Keratinocyte (primary cell): ENCODE results near the gene MAPK14. TPM values are rescaled to one million over a fixed set of nuclear protein-coding genes. Genes with fewer than 3 reads are reported as not detected.

Source experiments
- DNase-seq: peaks from one replicate; pipeline ENCODE4 v3.0.0-alpha.2; 2011; ENCODE audit warnings: low read depth, missing footprints, low spot score
- FAIRE-seq: peaks from 2 replicates; lab custom pipeline; 2011; peaks lifted over from hg19 to GRCh38; lab: Jason Lieb, UNC
- H2AFZ ChIP-seq: 2 replicates; pipeline ENCODE4 v1.6.0; 2012; ENCODE audit warnings: low read length, control low read depth, inconsistent platforms; ENCODE audit not compliant: control insufficient read depth
- H3K27ac ChIP-seq: 2 replicates; pipeline ENCODE4 v1.5.1; 2011; ENCODE audit warnings: low read length; ENCODE audit not compliant: control insufficient read depth, insufficient read depth
- H3K27me3 ChIP-seq: 3 replicates; pipeline ENCODE4 v1.6.0; 2011; ENCODE audit warnings: low read length; ENCODE audit not compliant: control insufficient read depth, insufficient read depth; ENCODE audit errors: extremely low read depth
- H3K36me3 ChIP-seq, 2 experiments: 2 replicates in 1 of 2; 3 replicates in 1 of 2; pipeline ENCODE4 v1.5.1; 2011; ENCODE audit warnings: low read length in 2 of 2, mild to moderate bottlenecking in 1 of 2; ENCODE audit not compliant: control insufficient read depth in 2 of 2, insufficient read depth in 2 of 2; ENCODE audit errors: extremely low read depth in 1 of 2
- H3K4me1 ChIP-seq: 3 replicates; pipeline ENCODE4 v1.5.1; 2011; ENCODE audit warnings: low read length; ENCODE audit not compliant: control insufficient read depth, insufficient read depth; ENCODE audit errors: extremely low read depth
- H3K4me2 ChIP-seq: 3 replicates; pipeline ENCODE4 v1.6.0; 2011; ENCODE audit warnings: low read depth, low read length; ENCODE audit not compliant: control insufficient read depth, insufficient read depth; ENCODE audit errors: extremely low read depth
- H3K4me3 ChIP-seq, 3 experiments: fragments of 200-600 bp in 1 of 3; sonication (generic) in 1 of 3; 2 replicates in 2 of 3; 3 replicates in 1 of 3; pipeline ENCODE4 v1.5.1; 2011 to 2016; ENCODE audit warnings: low read length in 3 of 3, mild to moderate bottlenecking in 3 of 3, control low read depth in 2 of 3, inconsistent platforms in 1 of 3, low read depth in 1 of 3, mixed read lengths in 1 of 3, mixed run types in 1 of 3, moderate library complexity in 1 of 3; ENCODE audit not compliant: control insufficient read depth in 2 of 3, insufficient read depth in 2 of 3; ENCODE audit errors: extremely low read depth in 1 of 3
- H3K79me2 ChIP-seq: 2 replicates; pipeline ENCODE4 v1.6.0; 2012; ENCODE audit warnings: low read length; ENCODE audit not compliant: control insufficient read depth, insufficient read depth
- H3K9ac ChIP-seq: 3 replicates; pipeline ENCODE4 v1.6.0; 2011; ENCODE audit warnings: low read length; ENCODE audit not compliant: control insufficient read depth, insufficient read depth; ENCODE audit errors: extremely low read depth
- H3K9me1 ChIP-seq: 3 replicates; pipeline ENCODE4 v1.6.0; 2011; ENCODE audit warnings: low read length; ENCODE audit not compliant: control insufficient read depth, insufficient read depth; ENCODE audit errors: extremely low read depth
- H3K9me3 ChIP-seq: 2 replicates; pipeline ENCODE4 v1.5.1; 2012; ENCODE audit warnings: low read depth, low read length; ENCODE audit not compliant: control insufficient read depth
- H4K20me1 ChIP-seq: 3 replicates; pipeline ENCODE4 v1.6.0; 2011; ENCODE audit warnings: low read length; ENCODE audit not compliant: control insufficient read depth, insufficient read depth; ENCODE audit errors: extremely low read depth
- EZH2 ChIP-seq: IDR thresholded peaks from one replicate; pipeline ENCODE4 v1.6.1; 2012; ENCODE audit warnings: inconsistent platforms, mild to moderate bottlenecking, low read length, moderate library complexity
- dilution Hi-C: fragments of 300-500 bp; cut with MboI; formaldehyde crosslinking; loops from one replicate; pipeline ENCODE4 v1.7.0; 2020; ENCODE audit warnings: low sequenced_read_pairs; ENCODE audit not compliant: extremely low pct_ligation_motif_present
- polyA plus RNA-seq, 5 experiments: library from polyadenylated mRNA; depleted of rRNA in 3 of 5; stranded (reverse) in 3 of 5; stranded (forward) in 1 of 5; unstranded in 1 of 5; fragments of >200 nt; gene quantifications; 1 replicate in 1 of 5; 2 replicates in 3 of 5; 3 replicates in 1 of 5; pipeline versions ENCODE4 v1.2.1 to v1.2.3, GENCODE V29; 2011 to 2012; ENCODE audit warnings: missing spikeins in 2 of 5, low read depth in 1 of 5, low replicate concordance in 1 of 5
- TF ChIP-seq, protein P1 (sequence below), 3 experiments: IDR thresholded peaks in 1 of 3; conservative IDR thresholded peaks in 1 of 3; optimal IDR thresholded peaks in 1 of 3; 2 replicates in 2 of 3; 3 replicates in 1 of 3; pipeline versions ENCODE3 to v1.5.1; 2011; ENCODE audit warnings: low read length in 3 of 3, mild to moderate bottlenecking in 3 of 3, moderate library complexity in 2 of 3, control low read depth in 1 of 3, inconsistent platforms in 1 of 3; ENCODE audit not compliant: insufficient read depth in 2 of 3; ENCODE audit errors: extremely low read depth in 1 of 3

Gene MAPK14
- polyA plus RNA-seq, 1 donor (not counting 4 experiments of a cell fraction or from before 2014, with no cell fraction given): 52.4 TPM

GRCh38 chr6:36141091-36141490 is 113.5 kb downstream of the MAPK14 start:
- TF ChIP-seq, protein P1, sequence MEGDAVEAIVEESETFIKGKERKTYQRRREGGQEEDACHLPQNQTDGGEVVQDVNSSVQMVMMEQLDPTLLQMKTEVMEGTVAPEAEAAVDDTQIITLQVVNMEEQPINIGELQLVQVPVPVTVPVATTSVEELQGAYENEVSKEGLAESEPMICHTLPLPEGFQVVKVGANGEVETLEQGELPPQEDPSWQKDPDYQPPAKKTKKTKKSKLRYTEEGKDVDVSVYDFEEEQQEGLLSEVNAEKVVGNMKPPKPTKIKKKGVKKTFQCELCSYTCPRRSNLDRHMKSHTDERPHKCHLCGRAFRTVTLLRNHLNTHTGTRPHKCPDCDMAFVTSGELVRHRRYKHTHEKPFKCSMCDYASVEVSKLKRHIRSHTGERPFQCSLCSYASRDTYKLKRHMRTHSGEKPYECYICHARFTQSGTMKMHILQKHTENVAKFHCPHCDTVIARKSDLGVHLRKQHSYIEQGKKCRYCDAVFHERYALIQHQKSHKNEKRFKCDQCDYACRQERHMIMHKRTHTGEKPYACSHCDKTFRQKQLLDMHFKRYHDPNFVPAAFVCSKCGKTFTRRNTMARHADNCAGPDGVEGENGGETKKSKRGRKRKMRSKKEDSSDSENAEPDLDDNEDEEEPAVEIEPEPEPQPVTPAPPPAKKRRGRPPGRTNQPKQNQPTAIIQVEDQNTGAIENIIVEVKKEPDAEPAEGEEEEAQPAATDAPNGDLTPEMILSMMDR (optimal IDR thresholded peaks at IDR 0.05 in 1 of 3, IDR thresholded peaks at IDR 0.05 in 1 of 3, conservative IDR thresholded peaks at IDR 0.05 in 1 of 3; ENCODE audit: extremely low read depth in 1 of 3, insufficient read depth in 2 of 3, low read length in 3 of 3): no peak
- no peak for TF ChIP-seq EZH2
- FAIRE-seq (no peak), DNase-seq (no peak)

DNA sequence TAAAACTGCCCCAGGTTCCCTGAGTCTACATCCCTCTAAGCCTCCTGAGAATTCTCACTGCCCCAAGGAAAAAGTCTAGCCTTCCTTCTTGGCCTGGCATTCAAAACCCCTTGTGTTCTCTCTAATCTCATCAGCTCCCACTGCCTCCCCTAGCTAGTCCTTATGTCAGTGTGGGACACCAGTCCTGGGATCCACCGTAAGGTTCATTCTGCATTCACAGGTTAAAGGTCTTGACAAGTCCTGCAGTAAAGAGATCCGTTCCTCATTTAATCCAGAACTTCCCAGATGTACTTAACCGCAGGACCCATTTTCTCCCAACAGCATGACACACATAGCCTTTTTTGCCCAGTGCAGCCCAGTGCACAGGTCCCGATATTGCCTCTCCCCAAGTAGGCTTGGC is 114.4 kb downstream of the MAPK14 start:
- no peak overlapping the region for H3K4me2 ChIP-seq
- no peaks in the 10 kb centered on the region for H3K9me1 ChIP-seq
- no peaks in the 10 kb centered on the region for H3K79me2 ChIP-seq
- DNase-seq: no peak
- H3K4me3 ChIP-seq: no peak overlapping the region
- H2AFZ ChIP-seq: no peak overlapping the region
- H4K20me1 ChIP-seq: no peaks in the 10 kb centered on the region
- no peak overlapping the region for H3K9ac ChIP-seq
- no peak overlapping the region for H3K27ac ChIP-seq
- peaks cover 0 to 14% of the 10 kb centered on the region in 2 experiments for H3K36me3 ChIP-seq
- no peaks in the 10 kb centered on the region for H3K9me3 ChIP-seq
- no peak for FAIRE-seq
- TF ChIP-seq, protein P1 (optimal IDR thresholded peaks at IDR 0.05 in 1 of 3, IDR thresholded peaks at IDR 0.05 in 1 of 3, conservative IDR thresholded peaks at IDR 0.05 in 1 of 3; ENCODE audit: extremely low read depth in 1 of 3, insufficient read depth in 2 of 3, low read length in 3 of 3): no peak
- TF ChIP-seq EZH2: no peak
- H3K27me3 ChIP-seq: no peaks in the 10 kb centered on the region
- dilution Hi-C loops: no loop called here
- no peaks in the 10 kb centered on the region for H3K4me1 ChIP-seq

More at GRCh38 chr6:36141091-36141490, 113.5 kb downstream of the MAPK14 start:
- H3K27me3 ChIP-seq: no peaks in the 10 kb centered on the region
- no peak overlapping the region for H3K27ac ChIP-seq
- no peaks in the 10 kb centered on the region for H3K9me1 ChIP-seq
- no peak overlapping the region for H3K4me2 ChIP-seq
- peaks cover 0 to 19% of the 10 kb centered on the region in 2 experiments for H3K36me3 ChIP-seq
- no peak overlapping the region for H3K9ac ChIP-seq
- no peaks in the 10 kb centered on the region for H3K79me2 ChIP-seq
- H3K4me1 ChIP-seq: no peaks in the 10 kb centered on the region
- dilution Hi-C loops: no loop called here
- no peaks in the 10 kb centered on the region for H4K20me1 ChIP-seq
- no peak overlapping the region for H3K4me3 ChIP-seq
- no peaks in the 10 kb centered on the region for H3K9me3 ChIP-seq
- H2AFZ ChIP-seq: no peak overlapping the region
